NCI-H510A (cell line): Measurements from ENCODE around the gene CUBN.
A peak's percentile ranks its signal among the peaks of the same experiment; 100 is the strongest.
"Not testable (repeated sequence)": the region's sequence is repeated elsewhere in the genome, so short reads cannot be mapped to it uniquely, and the experiment has no call there.

Experiments
- DNase-seq: peaks from one replicate; lab custom pipeline; 2025; lab: John Stamatoyannopoulos, UW

The CUBN gene

GRCh38 chr10:16867556-16867955 lies 262.1 kb downstream of the CUBN start:
- no peak for DNase-seq

- DNase-seq: no peak
Measured at GRCh38 chr10:16866541-16867275, 262.9 kb downstream of the CUBN start.

GRCh38 chr10:16865766-16866165 lies 263.8 kb downstream of the CUBN start:
- DNase-seq: no peak

- DNase-seq: no peak
Measured at GRCh38 chr10:16863766-16864165, 265.8 kb downstream of the CUBN start.

- no peak for DNase-seq
Measured at GRCh38 chr10:16857419-16857818, 272.2 kb downstream of the CUBN start.

- no peak for DNase-seq
Measured at GRCh38 chr10:16856567-16856966, 273.0 kb downstream of the CUBN start.

- no peak for DNase-seq
Measured at GRCh38 chr10:16856092-16856491, 273.5 kb downstream of the CUBN start.

- DNase-seq: no peak
Measured at GRCh38 chr10:16854623-16855022, 275.0 kb downstream of the CUBN start.

- no peak for DNase-seq
Measured at GRCh38 chr10:16853809-16854208, 275.8 kb downstream of the CUBN start.

- no peak for DNase-seq
Measured at GRCh38 chr10:16853201-16853600, 276.4 kb downstream of the CUBN start.

GRCh38 chr10:16852624-16853023 lies 277.0 kb downstream of the CUBN start:
- DNase-seq: no peak

- no peak for DNase-seq
Measured at GRCh38 chr10:16848562-16849154, 281.0 kb downstream of the CUBN start.

GRCh38 chr10:16847644-16848043 lies 282.0 kb downstream of the CUBN start:
- no peak for DNase-seq

GRCh38 chr10:16845248-16845647 lies 284.4 kb downstream of the CUBN start:
- no peak for DNase-seq

- DNase-seq: peak; percentile 25
Measured at GRCh38 chr10:16843252-16843870, 286.2 kb downstream of the CUBN start.

- DNase-seq: no peak
Measured at GRCh38 chr10:16835228-16835627, 294.4 kb downstream of the CUBN start.

- no peak for DNase-seq
Measured at GRCh38 chr10:16832351-16833080, 297.1 kb downstream of the CUBN start.

- no peak for DNase-seq
Measured at GRCh38 chr10:16828701-16829175, 300.9 kb downstream of the CUBN start.

- peak; percentile 23 for DNase-seq
Measured at GRCh38 chr10:16828114-16828568, 301.5 kb downstream of the CUBN start.

- not testable (repeated sequence) for DNase-seq
Measured at GRCh38 chr10:16827474-16827873, 302.1 kb downstream of the CUBN start.

- DNase-seq: no peak
Measured at GRCh38 chr10:16822726-16823360, 306.8 kb downstream of the CUBN start.

- DNase-seq: no peak
Measured at GRCh38 chr10:16822027-16822426, 307.6 kb downstream of the CUBN start.
